Measurements from ENCODE around the gene KPNA4. TPM values are rescaled to one million over a fixed set of nuclear protein-coding genes. Genes with fewer than 3 reads are reported as not detected.
"Not testable (repeated sequence)": the region's sequence is repeated elsewhere in the genome, so short reads cannot be mapped to it uniquely, and the experiment has no call there.

Gene KPNA4
- polyA plus RNA-seq, 1 donor from 2014 or later = 9.5 TPM

DNA sequence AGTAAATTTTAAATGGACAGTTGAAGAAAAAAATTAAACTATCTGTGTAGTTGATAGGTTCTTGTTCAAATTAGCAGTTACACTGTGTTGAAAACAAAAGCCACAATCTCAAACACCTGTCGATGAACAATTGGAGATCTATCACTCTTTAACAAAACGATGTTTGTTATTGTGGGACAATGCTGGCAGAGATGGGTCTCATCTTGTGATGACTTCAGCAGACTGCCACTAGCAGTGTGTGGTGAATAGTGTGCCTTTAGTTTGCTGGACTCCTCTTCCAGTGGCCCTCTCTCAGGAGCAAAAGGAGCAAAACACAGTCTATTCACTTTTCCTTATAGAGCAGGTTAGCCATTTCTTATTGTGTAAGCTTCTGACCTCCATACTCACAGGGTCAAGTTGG, 101.0 kb downstream of the KPNA4 start:
- Mint-ChIP-seq H3K27ac (no peak overlapping the region), H3K9me3 (peaks cover 0 to 4% (median 0%) of the 10 kb centered on the region in 3 donors), H3K27me3 (peaks cover 9% of the 10 kb centered on the region), H3K4me3 (no peak overlapping the region), H3K4me1 (peaks cover 0 to 1% (median 0%) of the 10 kb centered on the region in 3 donors), H3K36me3 (peaks cover 5% of the 10 kb centered on the region)

DNA sequence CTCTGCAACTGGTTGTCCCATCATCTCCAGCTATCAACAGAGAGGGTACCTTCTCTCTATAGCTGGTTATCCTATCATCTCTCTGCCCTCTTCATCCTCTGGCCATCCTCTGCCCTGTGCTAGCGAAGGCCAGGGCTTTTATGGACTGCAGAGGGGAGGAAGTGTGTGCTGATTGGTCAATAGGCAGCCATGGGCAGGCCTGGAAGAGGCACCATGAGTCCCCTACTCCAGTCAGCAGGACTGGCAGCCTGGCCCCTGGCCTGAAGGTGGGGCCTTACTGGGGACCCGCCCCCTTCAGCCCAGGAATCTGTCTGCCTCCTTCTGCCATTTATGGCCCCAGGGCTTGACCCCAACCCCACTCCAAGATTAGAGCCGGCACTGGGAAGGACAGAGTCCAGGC, 105.3 kb downstream of the KPNA4 start:
- Mint-ChIP-seq H3K27ac (no peak overlapping the region), H3K4me1 (peaks cover 0 to 4% (median 0%) of the 10 kb centered on the region in 3 donors), H3K27me3 (peaks cover 9% of the 10 kb centered on the region), H3K9me3 (no peaks in the 10 kb centered on the region), H3K4me3 (no peak overlapping the region), H3K36me3 (peaks cover 2% of the 10 kb centered on the region)

DNA sequence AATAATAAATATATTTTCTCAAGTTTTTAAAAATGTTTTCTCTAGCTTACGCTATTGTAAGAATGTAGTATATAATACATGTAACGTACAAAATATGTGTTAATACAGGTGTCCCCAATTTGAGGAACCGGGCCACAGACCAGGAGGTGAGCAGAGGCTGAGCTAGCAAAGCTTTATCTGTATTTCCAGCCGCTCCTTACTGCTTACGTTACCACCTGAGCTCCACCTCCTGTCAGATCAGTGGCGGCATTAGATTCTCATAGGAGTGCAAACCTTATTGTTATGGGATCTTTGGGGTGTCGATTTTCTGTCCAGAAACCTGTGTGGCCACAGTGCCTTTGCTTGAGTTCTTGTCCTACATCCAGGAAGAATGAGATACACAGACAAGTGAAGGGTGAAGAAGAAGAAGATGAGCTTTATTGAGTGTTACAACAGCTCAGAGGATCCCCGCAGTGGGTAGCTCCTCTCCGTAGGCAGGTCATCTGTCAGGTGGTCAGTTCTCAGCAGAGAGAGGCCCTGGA, 105.9 kb downstream of the KPNA4 start:
- no peak overlapping the region for H3K4me3 Mint-ChIP-seq
- H3K36me3 Mint-ChIP-seq = peaks cover 2% of the 10 kb centered on the region
- peaks cover 0 to 4% (median 0%) of the 10 kb centered on the region in 3 donors for H3K4me1 Mint-ChIP-seq
- H3K27me3 Mint-ChIP-seq = peaks cover 9% of the 10 kb centered on the region
- no peak overlapping the region for H3K27ac Mint-ChIP-seq
- no peaks in the 10 kb centered on the region for H3K9me3 Mint-ChIP-seq

DNA sequence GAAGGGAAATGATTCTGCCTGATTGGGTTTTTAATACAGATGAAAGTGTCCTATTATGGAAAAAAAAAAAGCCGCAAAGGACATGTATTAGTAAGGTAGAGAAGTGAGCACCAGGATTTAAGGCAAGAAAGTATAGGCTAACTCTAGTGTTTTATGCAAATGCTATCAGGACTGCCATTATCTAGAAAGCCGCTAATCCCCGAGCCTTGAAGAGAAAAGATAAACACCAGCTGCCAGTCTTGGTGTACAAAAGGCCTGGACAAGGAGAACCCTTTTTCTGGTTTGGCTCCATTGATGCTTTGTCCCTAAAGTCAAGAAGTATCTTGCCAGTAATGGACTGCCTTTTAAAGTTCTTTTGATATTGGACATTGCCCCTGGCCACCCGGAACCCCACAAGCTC, 107.2 kb downstream of the KPNA4 start:
- peaks cover 2% of the 10 kb centered on the region for H3K36me3 Mint-ChIP-seq
- no peaks in the 10 kb centered on the region for H3K9me3 Mint-ChIP-seq
- peaks cover 5% of the 10 kb centered on the region for H3K27me3 Mint-ChIP-seq
- peaks cover 0 to 4% (median 0%) of the 10 kb centered on the region in 3 donors for H3K4me1 Mint-ChIP-seq
- no peak overlapping the region for H3K27ac Mint-ChIP-seq
- H3K4me3 Mint-ChIP-seq = no peak overlapping the region

DNA sequence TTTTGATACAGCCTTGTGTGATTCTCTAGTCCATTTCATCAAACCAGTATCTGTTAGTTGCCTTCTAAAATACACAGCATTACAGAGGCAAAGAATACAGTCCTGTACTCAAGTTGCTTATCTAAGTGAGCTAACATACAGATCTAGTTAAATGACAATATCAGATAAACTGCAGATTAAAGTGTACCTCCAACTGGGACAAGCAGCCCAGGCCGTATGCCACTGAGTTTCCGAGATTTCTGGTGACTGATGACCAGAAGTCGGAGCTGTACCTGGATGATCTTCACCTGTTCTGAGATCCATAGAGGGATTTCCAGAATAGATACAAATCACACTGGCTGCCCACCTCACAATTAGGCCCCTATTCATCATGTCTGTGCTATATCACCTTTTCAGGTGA, 109.5 kb downstream of the KPNA4 start:
- H3K4me1 Mint-ChIP-seq = peaks cover 0 to 2% (median 0%) of the 10 kb centered on the region in 3 donors
- H3K36me3 Mint-ChIP-seq = no peaks in the 10 kb centered on the region
- no peaks in the 10 kb centered on the region for H3K27me3 Mint-ChIP-seq
- no peak overlapping the region for H3K27ac Mint-ChIP-seq
- H3K9me3 Mint-ChIP-seq = no peaks in the 10 kb centered on the region
- no peak overlapping the region for H3K4me3 Mint-ChIP-seq

DNA sequence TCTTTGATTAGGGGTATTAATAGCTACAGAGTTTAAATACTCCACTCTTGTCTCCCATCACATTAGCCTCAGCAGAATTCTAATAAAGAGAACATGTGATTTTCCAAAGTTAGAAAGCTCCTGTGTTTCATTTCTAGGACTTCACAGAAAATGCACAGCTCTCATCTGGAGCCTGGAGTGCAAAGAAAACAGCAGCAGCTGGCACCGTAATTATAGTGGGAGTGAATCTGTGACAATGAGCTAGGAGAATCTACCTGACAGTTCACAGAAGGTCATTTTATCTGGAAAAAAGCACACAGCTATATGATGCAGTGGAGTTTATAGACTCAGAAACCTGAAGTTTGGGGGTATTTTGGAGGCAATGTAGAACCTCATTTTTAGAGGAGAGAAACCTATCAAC, 110.4 kb downstream of the KPNA4 start:
- Mint-ChIP-seq H3K4me3 (no peak overlapping the region), H3K27ac (no peak overlapping the region), H3K36me3 (no peaks in the 10 kb centered on the region), H3K27me3 (no peaks in the 10 kb centered on the region), H3K4me1 (peaks cover 3 to 8% (median 4%) of the 10 kb centered on the region in 3 donors), H3K9me3 (no peaks in the 10 kb centered on the region)

DNA sequence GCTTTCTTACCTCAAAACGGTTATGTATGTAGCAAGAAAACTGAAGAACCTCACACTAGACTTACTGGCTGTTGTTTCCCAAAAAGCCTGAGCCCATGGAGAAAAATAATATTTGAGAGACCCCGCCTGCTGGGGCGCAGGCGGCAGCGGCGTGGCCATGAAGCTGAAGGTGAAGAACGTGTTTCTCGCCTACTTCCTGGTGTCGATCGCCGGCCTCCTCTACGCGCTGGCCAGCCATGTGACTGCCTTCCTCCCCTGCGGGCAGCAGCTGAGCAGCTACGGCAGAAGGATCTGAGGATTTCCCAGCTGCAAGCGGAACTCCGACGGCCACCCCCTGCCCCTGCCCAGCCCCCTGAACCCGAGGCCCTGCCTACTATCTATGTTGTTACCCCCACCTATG, 113.1 kb downstream of the KPNA4 start:
- H3K4me1 Mint-ChIP-seq = peaks cover 11 to 21% (median 13%) of the 10 kb centered on the region in 3 donors
- not testable (repeated sequence) for H3K36me3 Mint-ChIP-seq, H3K9me3 Mint-ChIP-seq, H3K4me3 Mint-ChIP-seq, H3K27me3 Mint-ChIP-seq
- H3K27ac Mint-ChIP-seq = peak overlapping the region in 1 of 3 donors; percentile 11

DNA sequence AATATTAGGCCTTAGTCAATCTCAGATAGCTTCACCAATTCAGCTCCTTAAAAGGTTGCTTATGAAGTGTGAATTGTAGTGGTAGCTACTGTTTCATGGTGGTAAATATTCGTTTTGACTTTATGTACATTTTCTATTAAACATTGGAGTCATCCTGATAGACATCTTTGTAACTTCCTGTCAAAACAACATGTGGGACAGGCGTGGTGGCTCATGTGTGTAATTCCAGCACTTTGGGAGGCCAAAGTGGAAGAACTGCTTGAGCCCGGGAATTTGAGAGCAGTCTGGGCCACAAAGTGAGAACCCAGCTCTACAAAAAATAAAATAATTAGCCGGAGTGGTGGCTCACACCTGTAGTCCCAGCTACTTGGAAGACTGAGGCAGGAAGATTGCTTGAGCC, 113.8 kb downstream of the KPNA4 start:
- peaks cover 13 to 21% (median 17%) of the 10 kb centered on the region in 3 donors for H3K4me1 Mint-ChIP-seq

DNA sequence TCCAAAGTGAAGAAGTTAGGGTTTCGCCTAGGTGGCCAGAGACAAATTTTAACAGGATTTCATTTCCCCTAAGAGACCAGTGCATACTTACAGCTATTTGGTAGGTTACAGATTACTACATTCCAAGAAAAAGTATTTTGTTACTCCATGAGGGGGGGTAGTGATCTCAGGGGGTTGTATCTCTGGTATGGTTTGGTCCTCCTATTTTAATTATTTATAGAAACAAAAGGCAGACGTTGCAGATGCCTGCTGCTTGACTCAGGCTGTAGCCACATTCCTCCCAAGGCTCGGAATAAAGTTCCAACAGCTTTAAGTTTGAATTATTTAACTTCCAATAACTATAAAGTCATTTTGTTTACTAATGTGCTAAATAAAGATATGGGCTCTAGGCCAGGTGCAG, 114.5 kb downstream of the KPNA4 start:
- no peaks in the 10 kb centered on the region for H3K27me3 Mint-ChIP-seq
- H3K9me3 Mint-ChIP-seq = no peaks in the 10 kb centered on the region
- peaks cover 15 to 25% (median 21%) of the 10 kb centered on the region in 3 donors for H3K4me1 Mint-ChIP-seq
- H3K36me3 Mint-ChIP-seq = peaks cover 1% of the 10 kb centered on the region
- H3K4me3 Mint-ChIP-seq = peak overlapping the region in 2 of 4 donors; percentile 93 to 97
- H3K27ac Mint-ChIP-seq = peak overlapping the region in 1 of 3 donors; percentile 92

More for the DNA sequence above, 113.8 kb downstream of the KPNA4 start:
- no peaks in the 10 kb centered on the region for H3K9me3 Mint-ChIP-seq
- no peak overlapping the region for H3K27ac Mint-ChIP-seq
- peaks cover 1% of the 10 kb centered on the region for H3K36me3 Mint-ChIP-seq
- H3K4me3 Mint-ChIP-seq = peak overlapping the region in 1 of 4 donors; percentile 97
- no peaks in the 10 kb centered on the region for H3K27me3 Mint-ChIP-seq

DNA sequence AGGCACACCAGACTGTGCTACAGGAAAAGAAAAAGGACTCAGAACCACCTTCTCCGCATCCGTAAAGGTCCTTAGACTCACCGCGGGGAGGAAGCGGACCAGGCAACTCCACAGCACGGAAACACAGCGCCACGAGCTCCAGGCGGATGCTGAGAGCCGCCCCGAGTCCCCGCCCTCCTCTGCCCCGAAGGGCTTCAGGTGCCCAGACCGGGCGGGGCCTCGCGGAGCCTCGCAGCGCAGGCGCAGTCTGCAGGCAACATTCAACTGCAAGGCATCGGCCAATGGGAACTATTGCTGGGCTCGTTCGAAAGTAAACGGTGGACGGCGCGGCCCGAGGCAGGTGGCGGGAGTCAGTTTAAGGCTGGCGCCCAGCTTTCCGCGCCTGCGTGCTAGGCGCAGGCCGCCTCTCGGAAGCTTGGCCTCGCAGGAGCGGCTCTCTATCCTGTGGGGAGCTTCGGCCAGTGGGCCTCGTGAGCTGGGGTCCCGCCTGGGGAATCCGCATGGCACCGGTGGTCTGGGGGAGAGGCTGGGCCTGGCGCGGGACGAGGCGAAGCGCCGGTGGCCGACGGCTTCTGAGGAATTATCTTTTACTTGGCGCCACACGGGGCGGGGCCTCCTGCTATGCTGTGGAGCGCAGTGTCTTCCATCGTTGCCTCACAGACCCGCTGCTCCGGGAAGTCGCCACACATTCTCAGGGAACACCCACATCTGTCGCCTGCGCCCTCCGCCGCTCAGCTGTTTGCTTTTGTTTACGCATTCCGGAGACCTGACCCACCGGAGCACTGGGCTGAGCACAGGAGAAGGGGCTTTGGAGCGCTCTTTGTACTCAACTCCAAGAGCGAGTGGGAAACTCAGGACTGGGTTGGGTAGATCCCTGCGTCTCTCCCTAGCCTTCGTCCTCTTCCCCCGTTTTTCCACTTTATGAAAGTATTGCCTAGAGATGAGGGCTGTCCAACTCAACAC, 115.5 kb downstream of the KPNA4 start, which contains the start of gene TRIM59:
Gene TRIM59, minus strand, starts transcription at position 151 of the 963 bp plus-strand sequence. CDS start 10,603 bp downstream, outside the sequence.
- H3K4me1 Mint-ChIP-seq = peaks cover 19 to 25% (median 24%) of the 10 kb centered on the region in 3 donors

DNA sequence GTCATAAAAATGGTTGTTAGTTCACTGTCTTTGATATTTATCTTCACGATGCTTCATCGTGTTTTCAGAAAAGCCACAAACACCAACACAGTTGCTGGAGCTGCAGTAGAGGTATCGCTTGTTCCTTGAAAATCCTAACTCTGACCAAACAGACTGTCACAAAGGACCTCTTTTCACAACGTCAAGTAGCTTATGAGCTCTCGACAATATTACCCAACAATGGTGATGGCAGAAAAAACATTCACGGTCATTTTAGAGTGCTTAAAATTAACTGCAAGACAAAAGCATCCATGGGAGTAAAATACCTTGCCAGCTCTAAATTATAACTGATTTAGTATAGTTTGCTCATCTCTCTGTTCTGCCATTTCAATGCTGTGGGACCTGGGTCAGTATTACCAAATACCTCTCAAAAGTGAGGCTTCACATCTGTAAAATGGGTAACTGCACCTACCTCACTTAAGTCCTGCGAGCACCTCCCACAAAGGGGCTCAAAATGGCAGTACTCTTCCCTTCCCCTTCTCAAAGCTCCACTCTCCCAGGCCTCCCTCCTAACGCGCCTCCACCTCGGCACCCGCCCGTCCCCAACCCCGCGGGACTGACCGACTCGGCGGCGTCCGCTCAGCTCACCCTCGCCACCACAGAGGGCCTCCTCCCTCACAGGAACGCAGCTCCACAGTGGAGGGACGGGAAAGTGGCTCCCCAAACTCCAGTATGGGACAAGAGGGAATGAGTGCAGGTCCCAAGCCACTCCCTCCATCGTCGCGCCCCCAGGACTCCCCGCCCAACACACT, 116.3 kb downstream of the KPNA4 start:
- Mint-ChIP-seq H3K36me3 (peaks cover 7% of the 10 kb centered on the region), H3K4me1 (peaks cover 24 to 28% (median 25%) of the 10 kb centered on the region in 3 donors), H3K9me3 (no peaks in the 10 kb centered on the region), H3K27ac (peak overlapping the region; percentile 85 to 96 (median 92)), H3K4me3 (peak overlapping the region; percentile 93 to 97 (median 94)), H3K27me3 (no peaks in the 10 kb centered on the region)

More for the DNA sequence above, 115.5 kb downstream of the KPNA4 start, which contains the start of gene TRIM59:
- peaks cover 3% of the 10 kb centered on the region for H3K36me3 Mint-ChIP-seq
- no peaks in the 10 kb centered on the region for H3K27me3 Mint-ChIP-seq
- peak within 1 kb of the TSS; percentile 93 to 97 (median 94) for H3K4me3 Mint-ChIP-seq
- peak within 1 kb of the TSS; percentile 85 to 96 (median 92) for H3K27ac Mint-ChIP-seq
- no peaks in the 10 kb centered on the region for H3K9me3 Mint-ChIP-seq

DNA sequence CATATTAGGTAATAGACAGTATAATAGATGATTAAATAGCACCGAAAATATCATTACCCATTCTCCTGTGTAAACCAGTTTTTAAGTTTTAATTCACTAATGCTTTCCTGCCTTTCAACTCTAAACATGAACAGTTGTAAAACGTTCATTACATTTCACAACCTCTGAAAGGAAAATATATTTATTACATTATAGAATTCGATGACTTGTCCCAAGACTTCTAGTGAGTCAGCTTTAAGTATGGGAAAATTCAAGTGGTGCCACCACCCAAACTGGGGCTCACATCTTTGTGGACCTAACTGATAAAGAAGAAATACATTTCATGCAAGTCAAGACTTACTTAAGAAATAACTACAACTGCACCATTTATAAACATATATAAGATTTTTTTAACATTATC, 117.8 kb downstream of the KPNA4 start:
- H3K4me1 Mint-ChIP-seq = peaks cover 25 to 28% (median 25%) of the 10 kb centered on the region in 3 donors
- H3K27ac Mint-ChIP-seq = no peak overlapping the region
- H3K4me3 Mint-ChIP-seq = no peak overlapping the region
- no peaks in the 10 kb centered on the region for H3K9me3 Mint-ChIP-seq
- H3K27me3 Mint-ChIP-seq = no peaks in the 10 kb centered on the region
- H3K36me3 Mint-ChIP-seq = peaks cover 12% of the 10 kb centered on the region

DNA sequence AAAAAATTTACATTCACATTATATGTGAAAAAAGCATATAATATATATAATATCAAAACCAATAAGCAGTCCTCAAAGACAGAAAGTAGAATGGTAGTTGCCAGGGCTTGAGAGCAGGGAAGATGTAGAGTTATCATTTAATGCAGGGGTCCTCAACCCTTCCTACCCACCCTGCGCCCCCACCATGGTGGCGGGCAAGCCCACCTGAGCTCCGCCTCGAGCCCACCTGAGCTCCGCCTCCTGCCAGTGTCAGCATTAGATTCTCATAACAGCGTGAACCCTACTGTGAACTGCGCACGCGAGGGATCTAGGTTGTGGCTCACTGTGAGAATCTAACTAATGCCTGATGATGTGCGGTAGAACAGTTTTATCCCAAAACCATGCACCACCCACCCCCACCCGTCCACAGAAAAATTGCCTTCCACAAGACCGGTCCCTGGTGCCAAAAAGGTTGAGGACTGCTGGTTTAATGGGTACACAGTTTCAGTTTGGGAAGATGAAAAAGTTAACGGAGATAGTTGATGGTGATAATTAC, 118.8 kb downstream of the KPNA4 start:
- no peak overlapping the region for H3K27ac Mint-ChIP-seq

DNA sequence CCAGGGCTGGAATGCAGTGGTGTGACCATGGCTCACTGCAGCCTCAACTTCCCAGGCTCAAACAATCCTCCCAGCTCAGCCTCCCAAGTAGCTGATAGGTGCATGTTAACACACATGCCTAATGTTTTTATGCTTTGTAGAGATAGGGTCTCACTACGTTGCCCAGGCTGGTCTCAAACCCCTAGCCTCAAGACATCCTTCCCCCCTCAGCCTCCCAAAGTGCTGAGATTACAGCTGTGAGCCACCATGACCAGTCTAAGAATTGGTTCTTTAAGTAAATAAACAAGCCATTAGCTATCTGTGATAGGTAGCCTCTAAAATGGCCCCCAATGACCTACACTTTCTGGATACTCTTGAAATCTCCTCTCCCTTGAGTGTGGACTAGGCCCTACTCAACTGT, 119.5 kb downstream of the KPNA4 start:
- H3K27ac Mint-ChIP-seq = no peak overlapping the region
- H3K4me3 Mint-ChIP-seq = peak overlapping the region in 1 of 4 donors; percentile 45
- no peaks in the 10 kb centered on the region for H3K9me3 Mint-ChIP-seq
- H3K27me3 Mint-ChIP-seq = no peaks in the 10 kb centered on the region
- H3K36me3 Mint-ChIP-seq = peaks cover 14% of the 10 kb centered on the region
- H3K4me1 Mint-ChIP-seq = peaks cover 25 to 31% (median 28%) of the 10 kb centered on the region in 3 donors

More for the DNA sequence above, 118.8 kb downstream of the KPNA4 start:
- H3K4me3 Mint-ChIP-seq = peak overlapping the region in 1 of 4 donors; percentile 33
- peaks cover 14% of the 10 kb centered on the region for H3K36me3 Mint-ChIP-seq
- H3K4me1 Mint-ChIP-seq = peaks cover 25 to 31% (median 28%) of the 10 kb centered on the region in 3 donors
- H3K9me3 Mint-ChIP-seq = no peaks in the 10 kb centered on the region
- no peaks in the 10 kb centered on the region for H3K27me3 Mint-ChIP-seq

Measured in IgD-negative memory B cell (primary cell).